Hepatocyte (in vitro differentiated cells): Measurements from ENCODE around the gene CMTM5. TPM values are rescaled to one million over a fixed set of nuclear protein-coding genes. Genes with fewer than 3 reads are reported as not detected.

Experiments
- DNase-seq: peaks from one replicate; pipeline ENCODE4 v3.0.0-alpha.2; 2016; ENCODE audit warnings: low spot score
- H2AFZ ChIP-seq: fragments of 200-600 bp; sonication (generic); 2 replicates; pipeline ENCODE4 v1.6.0; 2016; ENCODE audit warnings: antibody characterized with exemption, mild to moderate bottlenecking
- H3K27ac ChIP-seq: fragments of 200-600 bp; sonication (generic); 2 replicates; pipeline ENCODE4 v1.5.1; 2016; ENCODE audit warnings: mild to moderate bottlenecking
- H3K27me3 ChIP-seq: fragments of 200-600 bp; sonication (generic); 2 replicates; pipeline ENCODE4 v1.6.1; 2016
- H3K36me3 ChIP-seq: fragments of 200-600 bp; sonication (generic); replicated peaks from 2 replicates; pipeline ENCODE4 v1.5.1; 2016; ENCODE audit warnings: low read depth; ENCODE audit not compliant: insufficient read depth
- H3K4me1 ChIP-seq: fragments of 200-600 bp; sonication (generic); 2 replicates; pipeline ENCODE4 v1.5.1; 2016; ENCODE audit warnings: mild to moderate bottlenecking, moderate library complexity; ENCODE audit not compliant: insufficient read depth
- H3K4me2 ChIP-seq: fragments of 200-600 bp; sonication (generic); 2 replicates; pipeline ENCODE4 v1.6.0; 2016
- H3K4me3 ChIP-seq: fragments of 200-600 bp; sonication (generic); 2 replicates; pipeline ENCODE4 v1.5.1; 2016; ENCODE audit warnings: mild to moderate bottlenecking
- H3K79me2 ChIP-seq: fragments of 200-600 bp; sonication (generic); 2 replicates; pipeline ENCODE4 v1.6.0; 2017; ENCODE audit warnings: mild to moderate bottlenecking
- H3K9me2 ChIP-seq: fragments of 200-600 bp; sonication (generic); replicated peaks from 2 replicates; pipeline ENCODE4 v1.6.0; 2017; ENCODE audit warnings: mild to moderate bottlenecking; ENCODE audit not compliant: insufficient read depth
- H3K9me3 ChIP-seq: fragments of 200-600 bp; sonication (generic); 2 replicates; pipeline ENCODE4 v1.5.1; 2016; ENCODE audit warnings: low read depth, mild to moderate bottlenecking
- H4K20me1 ChIP-seq: fragments of 200-600 bp; sonication (generic); 2 replicates; pipeline ENCODE4 v1.6.0; 2016; ENCODE audit warnings: mild to moderate bottlenecking; ENCODE audit not compliant: insufficient read depth, poor library complexity, severe bottlenecking
- CTCF ChIP-seq: fragments of 200-600 bp; sonication (generic); IDR thresholded peaks from 2 replicates; pipeline ENCODE4 v1.5.1; 2016; ENCODE audit warnings: antibody characterized with exemption, mild to moderate bottlenecking; ENCODE audit not compliant: poor library complexity
- EZH2 ChIP-seq: fragments of 200-600 bp; sonication (generic); IDR thresholded peaks from 2 replicates; pipeline ENCODE4 v1.6.1; 2016; ENCODE audit warnings: antibody characterized with exemption, mild to moderate bottlenecking, borderline replicate concordance
- EZH2phosphoT487 ChIP-seq: fragments of 200-600 bp; sonication (generic); IDR thresholded peaks from one replicate; pipeline ENCODE4 v1.6.1; 2018; ENCODE audit warnings: antibody characterized with exemption, mild to moderate bottlenecking, low read depth, moderate library complexity; ENCODE audit not compliant: unreplicated experiment, severe bottlenecking
- WGBS: methylation state at CpG from one replicate; pipeline ENCODE4 v1.1.6; 2016; ENCODE audit warnings: low lambda C conversion rate; ENCODE audit errors: missing lambda C conversion rate; 5-methylcytosine and 5-hydroxymethylcytosine counted together
- polyA plus RNA-seq: library from polyadenylated mRNA; unstranded; fragments of >200 nt; fragmentation: Nextera tagmentation; extraction: Ambion mirVana; gene quantifications from 2 replicates; pipeline ENCODE4 v1.2.1, GENCODE V29; 2016
- total RNA-seq: library from RNA; depleted of rRNA; stranded (reverse); fragments of >200 nt; gene quantifications from 2 replicates; pipeline ENCODE4 v1.2.3, GENCODE V29; 2014

The CMTM5 gene
- total and polyA plus RNA-seq, 2 experiments from 2014 or later = 0.28 TPM; not detected in 1

- no peak overlapping the region for H2AFZ ChIP-seq
- H3K9me2 ChIP-seq = no peaks in the 10 kb centered on the region
- no peaks in the 10 kb centered on the region for H4K20me1 ChIP-seq
- WGBS = 68% methylated on average over 12 of the region's 14 CpGs
- no peaks in the 10 kb centered on the region for H3K9me3 ChIP-seq
- TF ChIP-seq EZH2 (no peak), CTCF (no peak), EZH2phosphoT487 (no peak)
- H3K4me1 ChIP-seq = no peaks in the 10 kb centered on the region
- no peaks in the 10 kb centered on the region for H3K79me2 ChIP-seq
- no peak overlapping the region for H3K4me2 ChIP-seq
- H3K27me3 ChIP-seq = no peaks in the 10 kb centered on the region
- H3K4me3 ChIP-seq = no peak overlapping the region
- H3K27ac ChIP-seq = no peak overlapping the region
- H3K36me3 ChIP-seq = no peaks in the 10 kb centered on the region
- DNase-seq = no peak
These were observed 33.3 kb downstream of the CMTM5 start for GRCh38 chr14:23409966-23410635.

GRCh38 chr14:23411563-23412525 lies 35.0 kb downstream of the CMTM5 start:
- DNase-seq = no peak
- no peaks in the 10 kb centered on the region for H3K36me3 ChIP-seq
- no peak overlapping the region for H3K4me2 ChIP-seq
- no peaks in the 10 kb centered on the region for H4K20me1 ChIP-seq
- no peaks in the 10 kb centered on the region for H3K4me1 ChIP-seq
- TF ChIP-seq EZH2 = no peak
- no peak for TF ChIP-seq EZH2phosphoT487
- no peak for TF ChIP-seq CTCF
- H3K27ac ChIP-seq = no peak overlapping the region
- H3K4me3 ChIP-seq = no peak overlapping the region
- H3K27me3 ChIP-seq = no peaks in the 10 kb centered on the region
- no peaks in the 10 kb centered on the region for H3K9me2 ChIP-seq
- no peaks in the 10 kb centered on the region for H3K9me3 ChIP-seq
- H3K79me2 ChIP-seq = no peaks in the 10 kb centered on the region
- WGBS = 94% methylated on average over 14 of the region's 14 CpGs
- H2AFZ ChIP-seq = no peak overlapping the region

GRCh38 chr14:23413681-23414080 lies 36.8 kb downstream of the CMTM5 start:
- H2AFZ ChIP-seq = no peak overlapping the region
- TF ChIP-seq CTCF (no peak), EZH2 (no peak), EZH2phosphoT487 (no peak)
- H3K4me1 ChIP-seq = no peaks in the 10 kb centered on the region
- no peaks in the 10 kb centered on the region for H4K20me1 ChIP-seq
- H3K27me3 ChIP-seq = no peaks in the 10 kb centered on the region
- no peaks in the 10 kb centered on the region for H3K9me2 ChIP-seq
- no peaks in the 10 kb centered on the region for H3K36me3 ChIP-seq
- 95% methylated on average over 16 of the region's 16 CpGs for WGBS
- no peak overlapping the region for H3K4me2 ChIP-seq
- no peak for DNase-seq
- no peak overlapping the region for H3K4me3 ChIP-seq
- H3K27ac ChIP-seq = no peak overlapping the region
- no peaks in the 10 kb centered on the region for H3K9me3 ChIP-seq
- H3K79me2 ChIP-seq = no peaks in the 10 kb centered on the region
